Activated B cell treated with CpG ODN at 0.5 μM for 24 hours (primary cell): Measurements from ENCODE around the gene SH2D1A. TPM values are rescaled to one million over a fixed set of nuclear protein-coding genes. Genes with fewer than 3 reads are reported as not detected.
"Not testable (repeated sequence)": the region's sequence is repeated elsewhere in the genome, so short reads cannot be mapped to it uniquely, and the experiment has no call there.

Source experiments
- ATAC-seq: fragments of 200-7000 bp; cut with Tn5 transposase; one replicate; pipeline ENCODE4 v1.10.0; 2021; ENCODE audit warnings: low read depth, mild to moderate bottlenecking, moderate library complexity
- CTCF ChIA-PET: fragments of 350-600 bp; sonication (Branson Sonifier 250); formaldehyde crosslinking; loops from one replicate; lab custom pipeline; 2021; ENCODE audit warnings: antibody characterized with exemption; lab: Charles Lee
- POLR2A ChIA-PET: fragments of 350-600 bp; sonication (Branson Sonifier 250); formaldehyde crosslinking; loops from one replicate; lab custom pipeline; 2021; ENCODE audit warnings: antibody characterized with exemption; lab: Charles Lee
- DNase-seq: peaks from one replicate; pipeline ENCODE4 v3.0.0; 2022
- H3K27ac Mint-ChIP-seq: one replicate; pipeline ENCODE4 v1.8.0; 2020; ENCODE audit warnings: mixed read lengths
- H3K27me3 Mint-ChIP-seq: one replicate; pipeline ENCODE4 v1.8.0; 2021; ENCODE audit warnings: mixed read lengths
- H3K36me3 Mint-ChIP-seq: one replicate; pipeline ENCODE4 v1.8.0; 2021; ENCODE audit warnings: low read depth, mixed read lengths
- H3K4me1 Mint-ChIP-seq: one replicate; pipeline ENCODE4 v1.8.0; 2021; ENCODE audit warnings: mixed read lengths
- H3K4me3 Mint-ChIP-seq: one replicate; pipeline ENCODE4 v1.8.0; 2020; ENCODE audit warnings: mild to moderate bottlenecking, mixed read lengths
- H3K9me3 Mint-ChIP-seq: one replicate; pipeline ENCODE4 v1.8.0; 2020; ENCODE audit warnings: mixed read lengths
- CTCF ChIP-seq: fragments of 200-600 bp; IDR thresholded peaks from one replicate; pipeline ENCODE4 v1.8.0; 2022; ENCODE audit warnings: antibody characterized with exemption, mild to moderate bottlenecking
- intact Hi-C: fragments of 100-400 bp; cut with micrococcal nuclease; formaldehyde crosslinking; loops from one replicate; pipeline ENCODE4 v1.15.1; 2024
- total RNA-seq: library from RNA; stranded (reverse); gene quantifications from 2 replicates; pipeline ENCODE4 v1.2.3, GENCODE V29; 2022

SH2D1A gene
- total RNA-seq, 1 donor from 2014 or later: not detected

GRCh38 chrX:124401696-124402095 is 55.3 kb downstream of the SH2D1A start:
- intact Hi-C loops: no loop called here
- no peak for DNase-seq
- TF ChIP-seq CTCF: no peak
- no peak for ATAC-seq
- POLR2A ChIA-PET: no interaction called here
- Mint-ChIP-seq H3K4me3 (no peak overlapping the region), H3K36me3 (no peaks in the 10 kb centered on the region), H3K27me3 (no peaks in the 10 kb centered on the region), H3K27ac (no peak overlapping the region), H3K4me1 (no peaks in the 10 kb centered on the region), H3K9me3 (no peaks in the 10 kb centered on the region)
- CTCF ChIA-PET: no interaction called here

GRCh38 chrX:124405868-124406267 is 59.5 kb downstream of the SH2D1A start:
- ChIA-PET POLR2A (no interaction called here), CTCF (interaction anchor here (1.0 to 1.5 kb wide), 2 partner anchors 10 to 14 kb away, joined by 3 read pairs; no protein-coding TSS in a partner anchor)
- DNase-seq (no peak), ATAC-seq (no peak)
- no peak for TF ChIP-seq CTCF
- Mint-ChIP-seq H3K4me3 (no peak overlapping the region), H3K27me3 (no peaks in the 10 kb centered on the region), H3K9me3 (no peaks in the 10 kb centered on the region), H3K4me1 (no peaks in the 10 kb centered on the region), H3K27ac (no peak overlapping the region), H3K36me3 (no peaks in the 10 kb centered on the region)
- intact Hi-C loops: no loop called here

- ATAC-seq (peak; percentile 34), DNase-seq (no peak)
- H3K9me3 Mint-ChIP-seq: no peaks in the 10 kb centered on the region
- H3K4me3 Mint-ChIP-seq: no peak overlapping the region
- H3K27ac Mint-ChIP-seq: no peak overlapping the region
- no peak for TF ChIP-seq CTCF
- intact Hi-C loops: no loop called here
- H3K4me1 Mint-ChIP-seq: no peaks in the 10 kb centered on the region
- no peaks in the 10 kb centered on the region for H3K27me3 Mint-ChIP-seq
- no peaks in the 10 kb centered on the region for H3K36me3 Mint-ChIP-seq
- CTCF ChIA-PET: interaction anchor here (0.6 to 1.5 kb wide), 3 partner anchors 11 to 19 kb away, joined by 3 read pairs; no protein-coding TSS in a partner anchor
- POLR2A ChIA-PET: no interaction called here
Observed at GRCh38 chrX:124406294-124407014, 60.1 kb downstream of the SH2D1A start.

- ATAC-seq (no peak), DNase-seq (no peak)
- POLR2A ChIA-PET: no interaction called here
- H3K27me3 Mint-ChIP-seq: no peaks in the 10 kb centered on the region
- CTCF ChIA-PET: no interaction called here
- H3K9me3 Mint-ChIP-seq: no peaks in the 10 kb centered on the region
- no peaks in the 10 kb centered on the region for H3K4me1 Mint-ChIP-seq
- intact Hi-C loops: no loop called here
- H3K36me3 Mint-ChIP-seq: no peaks in the 10 kb centered on the region
- TF ChIP-seq CTCF: no peak
- no peak overlapping the region for H3K4me3 Mint-ChIP-seq
- H3K27ac Mint-ChIP-seq: no peak overlapping the region
Observed at GRCh38 chrX:124407226-124407625, 60.9 kb downstream of the SH2D1A start.

- H3K36me3 Mint-ChIP-seq, intact Hi-C loops, H3K27me3 Mint-ChIP-seq, CTCF ChIA-PET, H3K4me3 Mint-ChIP-seq, POLR2A ChIA-PET, DNase-seq, ATAC-seq, H3K9me3 Mint-ChIP-seq, H3K27ac Mint-ChIP-seq, H3K4me1 Mint-ChIP-seq: not testable (repeated sequence)
Observed at GRCh38 chrX:124408380-124408779, 62.0 kb downstream of the SH2D1A start.
